NCI-H446 (cell line): ENCODE measurements around the gene SHF.
A peak's percentile ranks its signal among the peaks of the same experiment; 100 is the strongest.
"Not testable (repeated sequence)": the region's sequence is repeated elsewhere in the genome, so short reads cannot be mapped to it uniquely, and the experiment has no call there.

Experiments used
- DNase-seq, 2 experiments: peaks; one replicate each; lab custom pipeline; 2025; lab: John Stamatoyannopoulos, UW

The SHF gene

DNA sequence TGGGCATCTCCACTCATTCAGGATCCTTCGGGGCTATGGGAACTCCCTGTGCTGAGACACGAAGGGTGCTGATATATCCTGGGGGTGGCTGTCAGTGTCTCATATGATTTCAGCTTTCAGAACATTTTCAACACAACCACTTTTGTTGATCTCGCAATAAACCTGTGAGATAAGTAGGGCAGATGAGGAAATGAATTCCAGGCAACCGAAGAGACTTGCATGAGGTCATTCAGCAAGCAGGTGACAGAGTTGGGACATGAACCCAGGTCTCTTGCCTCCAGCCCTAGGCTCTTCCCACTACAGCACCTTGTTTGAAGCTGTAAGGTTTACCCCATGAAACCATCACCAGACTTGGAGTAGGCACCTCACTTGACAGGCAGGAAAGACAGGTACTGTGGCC is 41.4 kb downstream of the SHF start:
- no peak for DNase-seq

DNA sequence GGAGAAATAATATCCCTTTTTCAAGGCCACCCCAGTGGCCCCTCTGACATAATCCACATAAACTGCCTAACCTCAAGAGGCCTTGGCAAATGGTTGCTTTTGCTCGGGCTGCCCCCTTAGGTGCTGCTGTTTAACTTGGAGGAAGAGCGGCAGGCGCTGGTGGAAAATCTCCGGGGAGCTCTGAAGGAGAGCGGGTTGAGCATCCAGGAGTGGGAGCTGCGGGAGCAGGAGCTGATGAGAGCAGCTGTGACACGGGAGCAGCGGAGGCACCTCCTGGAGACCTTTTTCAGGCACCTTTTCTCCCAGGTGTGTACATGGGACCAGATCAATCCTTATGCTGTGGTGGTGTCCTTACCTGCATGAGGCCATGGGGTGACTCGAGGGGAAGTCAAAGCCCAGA is 43.0 kb downstream of the SHF start:
- DNase-seq = no peak

DNA sequence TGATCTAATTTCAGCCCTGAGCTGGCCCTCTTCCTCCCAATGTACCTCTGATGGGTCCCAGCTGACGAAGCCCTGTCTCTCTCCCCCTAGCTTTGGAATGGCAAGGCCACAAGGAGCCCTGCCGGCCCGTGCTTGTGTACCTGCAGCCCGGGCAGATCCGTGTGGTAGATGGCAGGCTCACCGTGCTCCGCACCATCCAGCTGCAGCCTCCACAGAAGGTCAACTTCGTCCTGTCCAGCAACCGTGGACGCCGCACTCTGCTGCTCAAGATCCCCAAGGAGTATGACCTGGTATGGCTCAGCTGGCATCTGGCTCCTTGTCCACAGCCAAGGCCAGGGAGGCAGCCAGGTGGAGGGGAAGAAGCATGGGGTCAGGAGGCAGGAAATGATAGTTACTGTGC is 43.8 kb downstream of the SHF start:
- no peak for DNase-seq

DNA sequence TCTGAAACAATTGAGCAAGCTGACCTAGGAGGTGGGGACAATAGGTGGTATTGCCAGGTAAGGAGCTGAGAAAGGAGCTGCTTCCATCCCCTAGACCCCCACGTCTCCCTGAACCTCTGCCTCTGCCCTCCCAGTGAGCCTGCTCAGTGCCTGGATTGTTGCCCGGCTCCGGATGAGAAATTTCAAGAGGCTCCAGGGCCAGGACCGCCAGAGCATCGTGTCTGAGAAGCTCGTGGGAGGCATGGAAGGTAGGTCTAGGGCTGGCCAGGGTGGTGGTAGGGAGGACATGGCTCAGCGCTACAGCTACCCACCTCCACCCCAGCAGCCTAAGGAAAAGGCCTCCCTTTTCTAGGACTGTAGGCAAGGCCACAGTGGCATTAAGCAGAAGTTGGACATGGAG is 44.7 kb downstream of the SHF start:
- DNase-seq = no peak

DNA sequence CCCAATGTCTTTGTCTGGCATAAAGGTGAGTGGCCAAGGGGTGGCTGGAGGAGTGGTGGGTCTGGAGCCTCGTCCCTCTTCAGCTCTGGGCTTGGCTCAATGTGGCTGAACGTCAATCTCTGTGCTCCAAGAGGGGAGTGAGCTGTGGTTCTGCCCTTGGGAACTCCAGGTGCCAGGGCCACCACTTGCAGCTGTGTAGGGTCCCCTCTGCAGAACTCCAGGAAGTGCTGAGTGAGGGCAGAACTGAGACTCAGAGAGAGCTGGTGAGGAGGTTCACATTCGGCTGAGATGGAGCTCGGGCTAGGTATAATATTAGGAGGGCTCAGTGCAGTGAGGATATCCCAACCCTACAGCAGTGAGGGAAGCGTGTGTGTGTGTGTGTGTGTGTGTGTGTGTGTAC is 46.4 kb downstream of the SHF start:
- DNase-seq = no peak

DNA sequence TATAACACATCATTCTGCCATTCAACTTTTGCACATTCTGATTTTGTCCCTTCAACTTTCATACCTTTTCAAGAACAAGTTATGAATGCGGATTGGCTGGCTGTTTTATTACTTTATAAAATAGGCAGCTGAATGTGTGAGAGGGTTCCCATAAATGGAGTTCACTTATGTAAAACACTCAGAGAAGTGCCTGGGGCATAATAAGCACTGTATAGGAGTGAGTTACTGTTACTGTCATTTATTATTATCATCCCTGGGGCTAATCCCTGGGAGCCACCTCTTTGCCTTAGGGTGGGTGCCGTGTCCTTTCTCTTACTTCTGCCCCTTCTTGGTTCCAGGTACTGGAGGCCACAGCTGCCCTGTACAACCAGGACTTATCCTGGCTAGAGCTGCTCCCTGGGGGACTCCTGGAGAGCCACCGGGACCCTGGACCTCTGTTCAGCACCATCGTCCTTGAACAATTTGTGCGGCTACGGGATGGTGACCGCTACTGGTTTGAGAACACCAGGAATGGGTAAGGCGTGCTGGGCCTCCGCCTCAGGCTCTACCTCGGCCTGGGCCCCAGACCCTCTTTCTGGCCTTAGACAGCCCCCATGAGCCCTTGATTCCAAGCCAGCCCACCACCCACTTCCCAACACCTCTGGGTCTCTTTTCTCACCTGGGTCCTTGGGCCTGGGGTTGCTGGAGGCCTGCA is 47.1 kb downstream of the SHF start:
- no peak for DNase-seq

DNA sequence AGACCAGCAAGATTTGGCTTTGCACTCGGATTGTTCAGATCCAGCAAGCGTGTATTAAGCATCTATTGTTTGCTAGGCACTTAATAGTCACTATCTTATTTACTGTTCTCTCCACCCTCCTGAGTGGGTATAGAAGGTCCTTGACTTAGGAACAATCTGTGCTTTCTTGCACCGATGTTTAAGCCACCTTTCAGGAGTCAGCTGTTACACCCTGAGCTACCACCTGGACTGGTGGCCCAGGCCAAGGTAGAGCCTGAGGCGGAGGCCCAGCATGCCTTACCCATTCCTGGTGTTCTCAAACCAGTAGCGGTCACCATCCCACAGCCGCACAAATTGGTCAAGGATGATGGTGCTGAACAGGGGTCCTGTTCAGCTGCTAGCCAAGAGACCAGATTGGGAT is 48.0 kb downstream of the SHF start:
- DNase-seq = no peak

DNA sequence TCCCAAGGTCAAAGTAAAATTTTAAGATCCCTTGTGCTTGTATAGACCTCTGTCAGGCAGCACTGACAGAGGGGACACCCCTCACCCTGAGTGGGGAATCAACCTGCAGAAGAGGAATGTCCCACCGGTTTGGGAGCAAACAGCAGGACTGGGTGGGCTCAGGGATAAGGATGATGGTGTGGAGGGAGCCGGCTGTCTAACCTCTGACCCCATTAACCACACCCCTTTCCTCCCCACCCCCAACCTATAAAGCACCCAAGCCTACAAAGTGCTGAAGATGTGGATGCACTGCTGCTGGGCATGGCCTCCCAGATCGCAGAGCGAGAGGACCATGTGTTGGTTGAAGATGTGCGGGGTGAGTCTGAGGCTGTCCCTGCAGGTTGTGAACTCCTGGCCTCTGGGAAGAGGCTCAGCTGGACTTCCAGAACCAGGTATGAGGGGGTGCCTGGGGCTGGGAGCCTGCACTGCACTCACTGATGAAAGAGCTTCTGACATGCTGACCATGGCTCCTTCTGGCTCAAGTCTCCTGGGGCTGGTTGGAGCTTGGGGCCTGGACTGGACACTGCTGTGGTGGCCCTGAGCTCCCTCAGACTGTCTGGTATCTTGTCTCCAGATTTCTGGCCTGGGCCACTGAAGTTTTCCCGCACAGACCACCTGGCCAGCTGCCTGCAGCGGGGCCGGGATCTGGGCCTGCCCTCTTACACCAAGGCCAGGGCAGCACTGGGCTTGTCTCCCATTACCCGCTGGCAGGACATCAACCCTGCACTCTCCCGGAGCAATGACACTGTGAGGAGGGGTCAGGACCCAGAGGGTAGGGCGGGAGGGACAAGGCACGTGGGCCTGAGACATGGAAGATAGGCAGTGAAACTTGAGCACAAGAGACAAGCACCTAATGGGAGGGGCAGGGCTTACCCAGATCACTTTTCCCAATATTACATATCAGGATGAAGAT is 48.7 kb downstream of the SHF start:
- DNase-seq = no peak

DNA sequence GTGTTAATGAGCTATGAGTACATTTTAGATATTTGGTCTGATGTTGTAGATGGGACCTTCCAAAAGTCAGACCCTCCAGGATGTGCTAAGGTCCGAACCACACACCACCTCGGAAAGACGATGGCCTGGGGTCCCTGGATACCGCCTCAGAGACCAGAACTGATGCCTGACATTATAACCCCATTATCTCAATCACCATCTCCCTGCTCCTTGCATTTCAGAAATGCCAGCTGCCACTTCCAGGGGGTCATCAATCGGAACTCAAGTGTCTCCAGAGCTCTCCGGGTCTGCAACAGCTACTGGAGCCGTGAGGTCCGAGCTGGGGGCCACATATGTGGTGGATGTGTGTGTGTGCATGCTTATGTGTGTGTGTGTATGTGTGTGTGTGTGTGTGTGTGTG is 50.1 kb downstream of the SHF start:
- no peak for DNase-seq

DNA sequence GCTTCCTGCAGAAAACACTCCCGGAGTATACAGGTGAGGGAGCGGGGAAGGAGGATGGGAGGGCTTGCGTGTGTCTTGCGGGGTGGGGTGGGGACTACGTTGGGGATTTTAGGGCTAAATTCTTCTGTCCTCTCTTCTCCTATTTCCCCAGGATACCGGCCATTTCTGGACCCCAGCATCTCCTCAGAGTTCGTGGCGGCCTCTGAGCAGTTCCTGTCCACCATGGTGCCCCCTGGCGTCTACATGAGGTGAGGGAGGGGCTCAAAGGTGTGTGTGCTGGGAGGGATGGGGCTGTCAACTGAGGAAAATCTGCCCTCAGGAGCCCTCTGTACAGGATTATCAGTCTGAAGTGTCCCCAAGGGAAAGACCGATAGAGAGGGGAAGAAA is 51.4 kb downstream of the SHF start:
- DNase-seq = no peak

DNA sequence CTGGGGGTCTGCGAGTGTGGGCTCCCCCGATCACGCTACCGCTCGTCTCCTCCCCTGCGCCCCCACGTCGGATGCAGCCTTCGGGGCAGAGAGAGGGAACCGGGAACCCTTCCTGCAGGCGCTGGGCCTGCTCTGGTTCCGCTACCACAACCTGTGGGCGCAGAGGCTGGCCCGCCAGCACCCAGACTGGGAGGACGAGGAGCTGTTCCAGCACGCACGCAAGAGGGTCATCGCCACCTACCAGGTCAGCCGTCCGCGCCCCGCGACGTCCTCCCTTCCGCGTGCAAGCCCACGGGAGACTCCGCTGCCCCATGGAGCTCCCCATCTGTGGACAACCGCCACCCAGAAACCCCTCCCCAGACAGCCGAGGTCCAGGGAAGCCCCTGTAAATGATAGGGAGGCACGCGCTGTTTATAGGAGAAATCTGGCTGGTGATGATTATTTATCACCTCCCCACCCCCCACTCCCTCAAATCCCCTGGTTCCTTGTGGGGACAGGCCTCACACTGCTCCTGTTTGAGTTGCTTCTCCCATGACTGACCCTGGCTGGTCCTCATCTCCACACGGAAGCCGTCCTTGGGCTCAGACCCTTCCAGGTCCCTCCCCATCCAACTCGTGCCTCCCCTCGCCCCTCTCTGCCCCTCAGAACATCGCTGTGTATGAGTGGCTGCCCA is 51.9 kb downstream of the SHF start:
- not testable (repeated sequence) for DNase-seq

DNA sequence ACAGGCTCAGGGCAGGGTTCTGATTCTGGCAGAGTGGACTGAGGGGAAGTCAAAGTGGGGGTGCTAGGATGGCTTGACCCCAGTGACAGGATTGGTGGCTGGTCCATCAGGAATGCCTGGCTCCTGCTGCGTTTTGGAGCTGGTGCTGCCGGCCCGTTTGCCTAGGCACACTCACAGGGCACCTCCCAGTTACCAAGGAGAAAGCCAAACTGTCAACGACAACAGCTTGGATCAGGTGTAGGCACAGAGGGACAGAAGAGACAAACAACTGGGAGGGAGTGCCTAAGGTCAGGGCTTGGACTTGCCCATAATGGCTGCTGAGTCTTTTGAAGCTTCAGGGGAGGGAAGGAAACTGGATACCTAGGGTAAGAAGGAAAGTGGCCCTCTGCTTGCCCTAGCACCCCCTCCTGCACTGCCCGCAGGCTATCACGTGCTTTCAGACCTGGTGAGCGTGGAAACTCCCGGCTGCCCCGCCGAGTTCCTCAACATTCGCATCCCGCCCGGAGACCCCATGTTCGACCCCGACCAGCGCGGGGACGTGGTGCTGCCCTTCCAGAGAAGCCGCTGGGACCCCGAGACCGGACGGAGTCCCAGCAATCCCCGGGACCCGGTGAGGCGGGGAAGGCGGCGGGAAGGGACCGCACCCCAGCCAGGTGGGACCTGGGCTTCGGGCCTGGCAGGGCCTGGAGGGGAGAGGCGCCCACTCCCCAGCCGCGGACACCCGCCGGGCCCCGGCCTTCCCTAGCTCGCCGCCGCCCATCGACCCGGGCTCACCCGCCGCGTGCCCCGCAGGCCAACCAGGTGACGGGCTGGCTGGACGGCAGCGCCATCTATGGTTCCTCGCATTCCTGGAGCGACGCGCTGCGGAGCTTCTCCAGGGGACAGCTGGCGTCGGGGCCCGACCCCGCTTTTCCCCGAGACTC is 52.8 kb downstream of the SHF start:
- DNase-seq = no peak

DNA sequence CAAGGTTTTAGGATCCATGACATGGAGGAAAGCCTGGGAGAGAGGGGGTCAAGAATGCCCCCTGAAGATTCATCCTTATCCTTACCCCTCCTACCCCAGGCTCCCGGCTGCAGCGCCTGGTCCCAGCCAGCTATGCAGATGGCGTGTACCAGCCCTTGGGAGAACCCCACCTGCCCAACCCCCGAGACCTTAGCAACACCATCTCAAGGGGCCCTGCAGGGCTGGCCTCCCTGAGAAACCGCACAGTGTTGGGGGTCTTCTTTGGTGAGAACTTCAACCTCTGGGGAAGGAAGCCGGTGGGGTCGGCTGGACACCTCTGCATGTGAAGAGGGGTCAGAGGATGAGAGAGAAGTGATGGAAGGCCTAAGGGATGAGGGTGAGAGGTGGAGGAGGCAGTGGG is 53.7 kb downstream of the SHF start:
- DNase-seq = no peak

DNA sequence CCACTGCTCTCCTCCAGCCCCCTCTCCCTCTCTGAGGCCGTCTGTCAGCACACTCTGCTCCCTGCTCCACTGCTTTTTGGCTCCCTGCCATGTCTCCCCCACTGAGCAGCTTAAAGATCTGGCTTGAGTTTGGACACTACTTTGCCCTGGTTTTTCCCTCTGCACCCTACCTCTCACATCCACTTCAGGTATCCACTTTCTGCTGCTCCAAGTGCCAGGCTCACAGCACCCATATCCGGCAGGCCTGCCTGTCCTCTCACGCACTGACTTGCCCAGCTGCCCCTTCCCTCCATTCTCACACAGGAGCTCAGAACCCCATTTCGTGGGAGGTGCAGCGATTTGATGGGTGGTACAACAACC is 54.2 kb downstream of the SHF start:
- DNase-seq = peak in 1 of 2 experiments; percentile 19

DNA sequence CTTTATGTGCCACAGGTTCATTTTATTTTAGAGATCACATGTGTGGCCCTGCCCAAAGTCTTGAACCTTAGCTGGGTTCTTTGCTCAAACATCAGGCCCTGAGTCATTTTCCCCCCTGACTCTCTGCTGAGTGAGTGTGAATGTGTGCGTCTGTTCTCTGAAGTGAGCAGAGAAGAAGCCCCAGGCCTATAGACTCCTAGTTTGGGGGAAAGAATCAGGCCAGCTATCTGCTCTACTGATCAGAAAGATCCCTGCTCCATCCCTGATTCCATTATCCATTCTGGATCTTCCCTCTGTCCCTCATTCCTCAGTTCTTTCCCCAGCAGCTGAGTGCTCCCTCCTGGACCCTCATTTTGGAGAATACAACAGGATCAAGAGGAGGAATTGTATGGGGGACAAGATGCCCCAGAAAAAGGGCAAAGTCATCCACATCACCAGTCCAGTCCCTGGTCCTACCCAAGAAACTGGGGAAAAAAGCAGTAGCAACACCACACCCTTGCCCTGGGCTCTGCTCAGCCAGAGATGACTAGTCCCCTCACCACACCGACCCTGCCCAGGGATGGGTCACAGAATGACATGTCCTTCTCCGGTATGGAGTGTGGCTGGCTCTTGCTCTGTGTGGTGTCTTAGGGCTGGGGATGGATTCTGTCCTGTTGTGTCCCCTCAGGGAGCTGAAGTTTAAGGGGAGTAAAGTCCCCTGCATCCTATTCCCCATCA is 54.8 kb downstream of the SHF start:
- no peak for DNase-seq

DNA sequence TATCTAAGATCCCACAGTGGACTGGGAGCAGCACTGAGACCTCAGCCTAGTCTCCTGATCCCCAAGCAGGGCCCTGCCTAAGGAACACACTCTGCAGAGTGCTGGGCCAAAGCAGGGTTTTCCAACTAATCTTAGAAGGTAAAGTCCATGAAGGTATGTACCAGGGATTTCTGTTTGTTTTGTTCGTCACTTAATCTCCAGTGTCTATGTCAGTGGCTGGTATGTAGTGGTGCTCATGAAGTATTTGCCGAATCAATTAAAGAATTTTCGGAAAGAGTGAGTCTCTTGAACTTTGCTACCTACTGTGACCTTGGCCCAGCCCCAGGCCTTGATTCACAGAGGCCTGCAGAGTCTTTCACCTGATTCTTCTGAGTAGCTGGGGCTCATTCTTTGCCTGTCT is 56.3 kb downstream of the SHF start:
- no peak for DNase-seq

DNA sequence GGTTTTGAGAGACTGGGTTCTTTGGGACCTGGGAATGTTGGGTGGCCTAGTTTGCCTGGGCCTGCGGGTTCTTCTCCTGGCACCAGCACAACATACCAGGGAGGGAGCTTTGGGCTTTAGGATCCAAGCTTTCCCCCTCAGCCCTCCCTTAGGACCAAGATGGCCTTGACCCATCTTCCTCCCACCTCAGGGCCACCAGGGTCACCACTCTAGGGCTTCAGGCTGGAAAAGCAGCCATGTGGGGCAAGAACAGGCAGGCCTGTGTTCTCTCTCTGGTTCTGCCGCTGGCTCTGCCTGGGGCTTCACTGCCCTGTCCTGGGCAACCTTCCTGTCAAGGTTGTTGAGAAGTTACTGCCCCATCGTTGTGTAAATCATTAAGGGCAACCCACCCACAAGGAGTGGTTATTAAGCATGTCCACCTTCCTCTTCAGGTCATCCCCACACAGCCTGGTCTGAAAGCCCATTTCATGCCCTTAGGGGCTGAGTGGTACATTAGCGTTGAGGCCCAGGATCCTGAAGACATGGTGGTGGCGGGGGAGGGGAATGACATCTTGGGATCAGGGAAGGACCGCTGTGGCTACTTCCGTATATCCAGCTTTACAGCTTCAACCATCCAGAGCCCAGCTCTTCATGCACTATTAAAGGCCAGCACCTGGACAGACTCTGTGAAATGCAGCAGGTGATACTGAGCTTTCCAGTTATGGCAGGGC is 57.3 kb downstream of the SHF start:
- DNase-seq = no peak

DNA sequence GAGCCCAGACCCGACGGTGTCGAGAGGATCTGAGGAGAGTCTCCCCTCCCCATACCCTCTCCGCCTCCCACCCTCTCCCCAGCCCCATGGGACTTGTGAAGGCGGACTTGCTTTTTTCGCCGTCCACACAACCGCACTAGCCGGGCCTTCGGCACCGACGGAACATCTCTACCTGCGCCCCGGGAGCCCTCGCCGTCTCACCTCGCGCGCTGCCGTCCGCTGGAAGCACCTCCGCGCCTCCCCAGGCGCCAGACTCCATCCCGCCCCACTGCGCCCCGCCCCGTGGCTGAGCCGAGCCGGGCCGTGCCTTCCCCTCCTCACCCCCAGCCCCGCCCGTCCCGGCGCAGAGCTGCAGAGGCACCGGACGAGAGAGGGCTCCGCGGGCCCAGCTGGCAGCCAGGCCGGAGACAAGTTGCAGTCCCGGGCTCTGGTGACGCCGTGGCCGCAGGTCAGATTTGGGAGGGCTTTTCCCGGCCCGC is 58.1 kb downstream of the SHF start, which contains the start of the genes DUOX1 and DUOXA1:
TSS of gene DUOX1 (plus strand) at position 344 of the 479 bp plus-strand sequence. CDS start 1,973 bp downstream, outside the sequence.
TSS of gene DUOXA1 (minus strand) at position 229 of the 479 bp plus-strand sequence. CDS start 6,865 bp downstream, outside the sequence.
- DNase-seq = no peak

DNA sequence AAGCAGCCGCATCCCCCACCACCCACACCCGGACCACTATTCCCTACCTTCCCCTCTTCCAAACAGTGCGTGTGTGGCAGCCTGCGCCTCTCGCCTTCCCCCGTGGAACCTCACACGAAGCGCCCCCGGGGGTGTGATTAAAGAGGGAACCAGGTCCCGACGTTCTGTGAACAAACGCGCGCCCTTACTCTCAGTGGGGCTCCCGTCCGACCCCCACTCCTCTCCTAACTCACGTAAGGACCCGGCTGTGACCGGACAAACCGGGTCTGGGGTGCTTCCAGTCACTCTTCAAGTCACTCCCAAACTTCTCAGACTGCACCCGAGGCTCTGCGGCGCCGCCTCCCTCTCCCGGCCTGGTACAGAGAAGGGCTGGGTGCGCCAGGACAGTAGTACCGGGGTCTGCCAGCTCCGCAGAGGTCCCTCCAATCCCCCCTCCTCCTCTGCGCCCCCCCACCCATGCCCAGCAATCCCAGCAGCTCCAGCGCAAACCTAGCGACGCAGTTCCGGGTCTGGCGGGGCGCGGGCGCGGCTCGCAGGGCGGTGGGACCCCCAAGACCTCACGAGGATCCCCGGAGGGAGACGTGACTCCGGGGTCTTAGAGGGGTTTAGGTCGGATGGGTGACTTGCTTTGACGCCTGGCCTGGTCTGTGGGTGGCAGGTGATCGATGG is 58.7 kb downstream of the SHF start:
- DNase-seq = no peak
